ENCODE results near the gene DBT. TPM values are rescaled to one million over a fixed set of nuclear protein-coding genes. Genes with fewer than 3 reads are reported as not detected.
"Not testable (repeated sequence)": the region's sequence is repeated elsewhere in the genome, so short reads cannot be mapped to it uniquely, and the experiment has no call there.

The DBT gene
- polyA plus RNA-seq, 4 donors = 19.7 to 27.6 (median 24.3) TPM

DNA sequence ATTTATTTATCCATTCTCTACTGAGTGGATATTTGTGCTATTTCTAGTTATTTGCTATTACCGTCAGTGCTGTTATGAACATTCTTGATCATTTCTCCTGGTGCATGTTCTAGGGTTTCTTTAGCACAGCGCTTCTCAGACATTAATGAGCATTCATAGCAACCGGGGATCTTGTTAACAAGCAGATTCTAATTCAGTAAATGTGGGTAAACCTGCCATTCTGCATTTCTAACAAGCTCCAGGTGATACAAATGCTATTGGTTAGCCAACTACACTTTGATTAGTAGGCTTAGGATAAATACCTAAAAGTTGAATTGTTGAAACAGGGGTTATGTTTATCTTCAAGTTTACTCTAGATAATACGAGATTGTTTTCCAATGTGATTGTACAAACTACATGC lies 3.3 kb upstream of the DBT start:
- DNase-seq (ENCODE audit: low read depth in 4 of 4, low spot score in 2 of 4) = no peak

DNA sequence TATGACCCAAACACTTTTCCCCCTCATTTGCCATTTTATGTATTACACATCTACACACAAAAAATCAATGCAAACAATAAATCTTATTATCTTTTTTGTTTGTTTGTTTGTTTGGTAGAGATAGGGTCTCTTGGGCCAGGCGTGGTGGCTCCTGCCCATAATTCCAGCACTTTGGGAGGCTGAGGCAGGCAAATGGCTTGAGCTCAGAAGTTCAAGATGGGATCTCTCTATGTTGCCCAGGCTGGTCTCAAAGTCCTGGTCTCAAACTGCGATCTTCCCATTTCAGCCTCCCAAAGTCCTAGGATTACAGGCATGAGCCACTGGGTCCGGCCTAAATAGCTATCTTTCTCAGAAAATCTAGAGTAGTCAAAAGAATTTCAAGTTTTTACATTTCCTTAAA lies 1.2 kb upstream of the DBT start:
- no peak for DNase-seq (ENCODE audit: low read depth in 4 of 4, low spot score in 2 of 4)

DNA sequence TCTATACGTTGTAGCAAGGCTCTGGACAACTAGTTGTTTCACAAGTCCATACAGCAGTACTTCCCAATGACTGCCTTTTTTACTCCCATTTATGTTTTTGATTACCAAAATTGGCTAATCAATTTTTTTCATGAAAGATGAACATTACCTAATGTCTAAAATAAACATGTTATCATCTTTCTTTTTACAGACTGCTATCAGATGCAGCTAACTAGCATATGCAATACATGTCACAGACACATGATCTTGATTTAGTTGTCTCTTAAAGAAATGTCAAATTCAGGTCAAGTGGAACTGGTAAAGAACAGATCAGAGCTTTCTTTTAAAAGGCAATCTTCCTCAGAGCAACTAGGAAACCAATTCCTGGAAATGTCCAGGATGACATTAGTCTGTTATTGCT lies 630 bp upstream of the DBT start:
- DNase-seq (ENCODE audit: low read depth in 4 of 4, low spot score in 2 of 4) = peak in 1 of 4 donors; percentile 3

DNA sequence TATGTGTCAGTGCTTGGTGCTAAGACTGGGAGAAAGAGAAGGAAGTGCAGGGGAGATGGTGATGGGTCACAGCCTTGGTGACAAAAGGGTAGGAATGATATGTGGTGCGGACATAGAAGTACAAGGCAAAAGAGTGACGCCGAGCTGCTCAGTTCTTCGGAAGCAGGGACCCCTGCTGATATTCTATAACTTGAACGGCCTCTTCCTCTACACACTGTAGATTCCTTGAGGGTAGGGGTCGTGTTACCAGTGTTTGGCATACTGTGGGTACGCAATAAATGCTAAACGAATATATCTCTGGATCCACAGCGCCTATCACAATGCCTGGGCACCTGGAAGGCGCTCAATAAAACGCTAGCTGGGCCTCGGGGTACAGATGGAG lies 488 bp downstream of the DBT start:
- no peak for DNase-seq (ENCODE audit: low read depth in 4 of 4, low spot score in 2 of 4)

DNA sequence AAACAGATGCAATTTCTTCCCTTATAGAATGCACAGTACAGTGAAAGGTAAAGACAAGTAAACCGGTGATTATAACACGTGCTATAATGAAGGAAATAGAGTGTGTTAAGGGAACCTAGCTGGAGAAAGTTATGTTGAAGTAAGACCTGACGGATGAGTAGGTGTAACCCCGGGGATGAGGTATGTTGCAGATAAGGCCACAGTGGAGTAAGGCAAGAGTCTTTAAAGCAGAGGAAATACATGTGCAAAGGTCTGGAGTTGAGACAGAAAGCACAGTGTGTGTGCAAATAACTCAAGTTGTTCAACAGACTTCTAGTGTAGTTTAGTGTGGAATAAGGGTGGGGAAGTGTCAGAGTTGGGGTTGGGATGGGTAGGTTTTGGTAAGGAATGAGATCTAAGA lies 2.9 kb downstream of the DBT start:
- no peak for DNase-seq (ENCODE audit: low read depth in 4 of 4, low spot score in 2 of 4)

DNA sequence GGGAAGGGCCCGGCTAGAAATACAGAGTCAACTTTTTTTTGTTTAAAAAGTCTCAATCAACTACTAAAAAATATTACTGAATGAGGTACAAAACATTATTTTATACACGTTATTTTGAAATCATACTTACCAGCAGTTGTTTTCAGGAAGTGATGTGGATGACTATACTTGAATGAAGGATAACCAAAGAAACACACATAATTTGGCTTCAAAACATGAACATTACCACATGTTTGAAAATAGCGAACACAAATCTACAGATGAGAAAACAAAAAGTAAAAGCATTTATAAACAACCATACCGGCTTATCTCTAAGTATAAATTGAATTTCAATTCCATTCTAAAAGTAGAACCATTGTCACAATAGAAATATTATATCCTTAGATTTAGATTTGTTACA lies 9.0 kb downstream of the DBT start:
- DNase-seq (ENCODE audit: low read depth in 4 of 4, low spot score in 2 of 4) = no peak

DNA sequence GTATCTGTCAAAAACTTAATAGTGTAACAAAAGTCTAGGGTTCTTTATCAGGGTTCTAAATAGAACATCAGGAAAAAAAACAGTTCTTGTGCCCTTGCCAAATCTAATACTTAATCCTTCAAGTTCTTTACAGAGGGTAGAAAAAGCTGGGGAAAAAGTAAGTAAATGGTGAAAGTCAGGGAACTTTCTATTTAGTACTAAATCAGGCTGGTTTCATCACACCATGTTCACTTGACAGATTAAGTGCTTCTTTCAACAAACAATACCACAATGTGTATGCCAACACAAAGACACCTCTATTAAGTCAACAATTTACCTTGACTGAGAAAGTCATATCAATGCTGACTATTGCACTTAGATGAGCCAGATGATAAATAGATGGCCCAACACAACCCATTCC lies 9.7 kb downstream of the DBT start:
- DNase-seq (ENCODE audit: low read depth in 4 of 4, low spot score in 2 of 4) = no peak

DNA sequence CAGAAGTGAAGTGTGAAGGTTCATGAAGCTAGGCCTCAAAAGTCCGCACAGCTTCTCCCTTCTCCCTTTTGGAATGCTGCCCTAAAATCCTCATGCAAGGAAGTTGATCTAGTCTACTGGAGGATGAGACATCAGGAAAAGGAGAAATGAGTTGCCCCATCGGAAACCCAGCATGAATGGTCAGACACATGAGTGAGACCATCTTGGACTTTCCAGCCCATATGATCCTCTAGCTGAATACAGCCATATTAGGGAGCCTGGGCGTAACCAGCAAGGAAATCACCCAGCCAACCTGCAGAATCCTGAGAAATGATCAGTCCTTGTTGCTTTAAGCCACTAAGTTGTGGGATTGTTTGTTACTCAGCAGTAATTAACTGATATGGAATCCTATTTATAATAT lies 12.5 kb downstream of the DBT start:
- no peak for DNase-seq (ENCODE audit: low read depth in 4 of 4, low spot score in 2 of 4)

DNA sequence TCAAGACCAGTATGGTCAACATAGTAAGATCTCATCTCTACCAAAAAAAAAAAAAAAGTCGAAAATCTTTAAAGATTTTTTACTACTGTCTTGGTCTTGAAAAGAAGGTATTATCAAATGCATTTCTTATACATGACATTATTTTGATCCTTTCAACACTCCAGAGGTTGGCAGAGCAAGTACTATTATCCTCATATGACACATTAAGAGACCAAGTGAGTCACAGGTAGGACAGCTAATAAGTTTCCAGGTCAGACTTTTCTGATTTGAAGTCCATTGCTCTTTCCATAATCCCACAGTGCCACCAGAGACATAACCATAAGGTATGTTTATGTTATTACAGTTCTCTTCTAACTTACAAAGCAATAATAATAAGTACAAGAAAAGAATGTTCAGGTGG lies 15.2 kb downstream of the DBT start:
- DNase-seq (ENCODE audit: low read depth in 4 of 4, low spot score in 2 of 4) = no peak

DNA sequence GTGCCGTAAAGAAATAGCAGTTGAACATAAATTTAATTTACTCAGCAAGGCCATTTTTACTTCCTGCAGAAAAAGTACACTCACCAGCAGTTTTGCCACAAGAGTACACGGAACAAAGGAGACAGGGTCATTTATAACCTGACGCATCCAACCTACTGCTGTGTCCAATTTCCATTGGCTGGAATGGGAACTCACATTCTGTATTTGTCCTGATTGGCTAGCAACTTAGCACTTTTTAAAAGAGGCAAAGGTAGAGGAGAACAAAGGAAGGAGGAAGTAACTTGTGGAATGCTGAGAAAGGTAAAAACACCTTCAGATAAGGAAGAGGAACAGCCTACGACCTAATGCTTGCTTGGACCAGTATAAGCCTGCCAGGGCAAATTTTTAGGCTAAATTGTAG lies 16.1 kb downstream of the DBT start:
- not testable (repeated sequence) for DNase-seq (ENCODE audit: low read depth in 4 of 4, low spot score in 2 of 4)

DNA sequence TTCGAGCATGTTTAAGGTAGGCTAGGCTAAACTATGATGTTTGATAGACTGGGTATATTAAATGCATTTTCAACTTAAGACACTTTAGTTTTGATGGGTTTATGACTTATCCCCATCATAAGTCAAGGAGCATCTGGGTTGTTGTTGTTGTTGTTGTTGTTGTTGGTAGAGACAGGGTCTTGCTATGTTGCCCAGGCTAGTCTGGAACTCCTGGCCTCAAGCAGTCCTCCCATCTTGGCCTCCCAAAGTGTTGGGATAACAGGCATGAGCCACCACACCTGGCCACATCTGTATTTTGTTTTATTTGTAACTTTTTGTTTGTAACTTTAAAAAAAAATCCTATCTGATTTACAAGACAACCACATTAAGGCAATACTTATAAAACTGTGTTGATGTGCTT lies 17.5 kb downstream of the DBT start:
- DNase-seq (ENCODE audit: low read depth in 4 of 4, low spot score in 2 of 4) = no peak

DNA sequence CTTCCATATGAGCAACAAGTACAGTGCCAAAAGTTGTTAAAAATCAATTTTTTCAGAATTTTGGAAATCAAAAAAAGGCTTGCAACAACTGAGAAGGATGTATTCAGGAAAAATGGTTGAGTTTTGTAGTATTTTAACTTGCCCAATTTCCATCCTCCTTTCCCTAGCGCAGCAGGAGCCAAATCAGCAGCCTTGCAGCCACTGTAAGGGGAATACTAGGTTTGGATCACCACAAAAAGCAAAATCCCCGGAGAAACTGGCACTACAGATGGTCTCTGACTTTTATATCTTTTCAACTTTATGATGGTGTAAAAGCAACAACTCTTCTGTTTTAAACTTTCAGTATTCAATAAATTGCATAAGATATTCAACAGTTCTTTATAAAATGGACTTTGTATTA lies 17.9 kb downstream of the DBT start:
- no peak for DNase-seq (ENCODE audit: low read depth in 4 of 4, low spot score in 2 of 4)

DNA sequence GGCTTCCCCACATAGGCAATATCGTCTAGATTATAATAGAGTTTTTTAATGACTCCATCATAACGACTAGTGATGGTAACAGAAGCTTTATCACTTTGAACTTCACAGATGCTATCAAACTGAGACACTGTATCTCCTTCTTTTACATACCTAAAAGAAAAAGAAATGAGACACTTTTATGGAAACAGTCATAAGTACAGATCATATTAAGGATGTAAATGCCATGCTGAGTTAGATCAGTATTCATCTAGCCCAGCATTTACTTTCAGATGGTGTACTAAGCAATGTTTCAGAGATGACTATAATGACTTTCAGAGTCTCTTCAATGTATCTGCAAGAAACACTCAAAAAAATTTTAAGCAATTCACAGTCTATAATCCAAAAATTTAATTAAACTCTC lies 18.9 kb downstream of the DBT start:
- no peak for DNase-seq (ENCODE audit: low read depth in 4 of 4, low spot score in 2 of 4)

DNA sequence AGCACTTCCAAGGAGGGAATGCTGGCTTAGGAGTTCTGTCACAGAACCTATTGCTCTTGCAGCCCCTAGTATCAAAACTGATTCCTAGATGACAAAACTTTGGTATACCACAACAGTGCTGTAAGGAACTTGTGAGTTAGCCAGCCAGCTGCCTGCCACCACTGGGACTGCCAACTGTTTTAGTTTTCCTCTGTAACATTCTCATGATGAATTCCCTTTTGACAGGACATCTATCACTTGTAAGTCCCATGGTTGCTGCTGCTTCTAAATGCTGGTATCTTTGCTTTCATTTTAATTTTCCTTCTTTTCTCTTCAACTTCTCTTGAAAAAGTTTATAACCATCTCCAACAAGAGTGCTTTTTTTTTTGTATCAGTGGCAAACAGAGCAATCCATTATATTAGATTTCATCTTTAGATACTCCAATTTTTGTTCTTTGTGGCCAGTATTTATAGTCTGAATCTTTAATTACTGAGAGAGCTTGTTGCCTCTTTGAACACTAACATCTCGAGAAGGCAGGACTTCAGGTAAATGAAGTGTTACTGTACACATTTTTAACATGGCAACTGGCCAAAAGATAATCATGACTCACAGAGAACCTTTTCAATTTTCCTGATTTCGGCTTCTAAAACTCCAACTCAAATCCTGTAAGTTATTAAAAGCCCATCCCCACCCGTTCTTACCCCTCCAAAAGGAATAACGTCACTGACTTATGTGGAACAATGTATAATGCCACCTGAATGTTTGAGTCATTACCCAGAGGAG lies 19.8 kb downstream of the DBT start:
- no peak for DNase-seq (ENCODE audit: low read depth in 4 of 4, low spot score in 2 of 4)

DNA sequence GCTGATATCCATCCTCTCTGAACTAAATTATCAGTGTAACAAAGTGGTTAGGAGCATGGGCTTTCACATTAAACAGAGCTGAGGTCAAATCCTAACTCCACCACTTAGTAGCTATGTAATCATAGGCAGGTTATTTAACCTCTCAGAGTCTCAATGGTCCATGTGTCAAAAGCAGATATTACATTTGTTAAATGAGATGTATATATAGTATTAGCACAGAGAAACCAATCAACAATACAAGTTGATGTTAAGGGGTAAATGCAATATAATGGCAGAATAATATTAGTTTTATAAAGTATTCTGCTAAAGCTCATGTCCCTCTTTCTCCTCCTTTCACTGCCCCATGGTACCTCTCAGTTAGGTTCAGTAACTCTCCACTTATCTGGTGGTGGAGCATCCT lies 27.2 kb downstream of the DBT start:
- no peak for DNase-seq (ENCODE audit: low read depth in 4 of 4, low spot score in 2 of 4)

DNA sequence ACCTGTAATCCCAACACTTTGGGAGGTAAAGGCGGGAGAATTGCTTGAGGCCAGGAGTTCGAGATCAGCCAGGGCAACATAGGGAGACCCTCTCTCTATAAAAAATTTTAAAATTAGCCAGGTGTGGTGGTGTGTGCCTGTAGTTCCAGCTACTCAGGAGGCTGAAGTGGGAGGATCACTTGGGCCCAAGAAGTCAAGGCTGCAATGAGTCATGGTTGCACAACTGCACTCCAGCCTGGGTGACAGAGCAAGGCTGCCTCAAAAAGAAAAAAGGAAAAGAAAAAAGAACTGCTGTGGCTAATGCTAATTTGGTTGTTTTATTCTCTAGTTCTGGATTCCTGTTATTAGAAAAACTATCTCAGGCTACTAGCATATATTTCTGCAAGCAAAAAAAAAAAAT lies 29.8 kb downstream of the DBT start:
- no peak for DNase-seq (ENCODE audit: low read depth in 4 of 4, low spot score in 2 of 4)

DNA sequence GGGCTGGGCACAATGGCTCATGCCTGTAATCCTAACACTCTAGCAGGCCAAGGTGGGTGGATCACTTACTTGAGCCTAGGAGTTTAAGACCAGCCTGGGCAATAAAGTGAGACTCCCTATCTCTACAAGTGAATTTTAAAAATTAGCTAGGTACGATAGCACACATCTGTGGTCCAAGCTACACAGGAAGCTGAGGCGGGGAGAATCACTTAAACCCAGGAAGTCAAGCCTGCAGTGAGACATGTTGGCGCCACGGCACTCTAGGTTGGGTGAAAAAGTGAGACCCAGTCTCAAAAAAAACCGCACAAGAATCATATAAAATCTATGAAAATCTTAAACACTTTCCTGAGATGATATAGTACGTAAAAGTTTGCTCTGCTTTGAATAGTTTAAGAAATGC lies 30.2 kb downstream of the DBT start:
- DNase-seq (ENCODE audit: low read depth in 4 of 4, low spot score in 2 of 4) = no peak

DNA sequence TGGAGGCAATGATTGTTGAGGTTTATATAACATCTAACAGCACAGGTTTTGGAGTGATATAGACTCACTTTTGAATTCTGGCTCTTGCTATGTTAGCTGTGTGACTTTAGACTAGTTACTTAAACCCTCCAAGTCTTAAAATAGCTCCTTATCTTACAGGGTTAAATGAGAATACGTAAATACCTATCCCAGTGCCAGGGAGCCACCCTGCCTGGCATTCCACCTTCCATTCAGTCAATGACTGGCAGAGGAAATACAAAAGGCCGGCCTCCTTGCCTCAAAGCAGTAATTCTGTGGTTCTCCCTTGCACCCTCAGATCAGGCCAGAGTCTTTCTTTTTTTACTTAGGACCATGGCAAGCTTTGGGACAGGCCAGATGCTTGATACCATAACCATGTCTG lies 31.8 kb downstream of the DBT start:
- DNase-seq (ENCODE audit: low read depth in 4 of 4, low spot score in 2 of 4) = no peak

DNA sequence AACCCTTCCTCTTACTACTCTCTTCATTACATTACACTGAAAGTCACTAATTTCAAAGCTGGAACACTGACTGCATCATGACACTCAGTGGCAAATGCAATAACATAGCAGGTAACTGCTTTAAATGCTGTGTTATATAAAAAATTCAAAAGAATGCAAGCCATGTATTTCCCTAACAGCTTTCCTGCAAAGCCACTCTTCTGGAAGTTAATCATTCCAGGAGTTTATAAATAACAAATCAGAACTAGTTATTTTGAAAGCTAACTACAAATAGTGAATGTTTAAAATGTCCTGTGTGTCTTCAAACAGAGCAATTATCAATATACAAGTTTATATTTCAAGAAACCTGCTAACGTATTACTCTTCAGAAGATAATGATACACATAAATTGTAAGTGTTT lies 34.5 kb downstream of the DBT start:
- DNase-seq (ENCODE audit: low read depth in 4 of 4, low spot score in 2 of 4) = no peak

DNA sequence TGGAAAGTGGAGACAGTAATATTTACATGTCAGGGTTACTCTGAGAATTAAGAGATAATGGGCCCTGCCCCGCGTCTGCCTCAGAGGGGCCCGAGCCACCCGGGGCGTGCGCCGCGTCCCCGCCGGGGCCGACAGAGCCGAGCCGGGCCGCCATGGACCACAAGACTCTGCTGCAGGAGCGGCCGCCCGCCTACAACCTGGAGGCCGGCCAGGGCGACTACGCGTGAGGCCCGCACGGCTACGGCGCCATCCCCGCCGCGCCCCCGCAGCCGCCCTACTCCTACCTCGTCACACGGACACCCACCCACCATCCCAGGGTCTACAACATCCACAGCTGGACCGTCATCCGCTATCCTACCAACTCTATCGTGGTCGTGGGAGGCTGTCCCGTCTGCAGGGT lies 36.5 kb downstream of the DBT start:
- no peak for DNase-seq (ENCODE audit: low read depth in 4 of 4, low spot score in 2 of 4)

DNA sequence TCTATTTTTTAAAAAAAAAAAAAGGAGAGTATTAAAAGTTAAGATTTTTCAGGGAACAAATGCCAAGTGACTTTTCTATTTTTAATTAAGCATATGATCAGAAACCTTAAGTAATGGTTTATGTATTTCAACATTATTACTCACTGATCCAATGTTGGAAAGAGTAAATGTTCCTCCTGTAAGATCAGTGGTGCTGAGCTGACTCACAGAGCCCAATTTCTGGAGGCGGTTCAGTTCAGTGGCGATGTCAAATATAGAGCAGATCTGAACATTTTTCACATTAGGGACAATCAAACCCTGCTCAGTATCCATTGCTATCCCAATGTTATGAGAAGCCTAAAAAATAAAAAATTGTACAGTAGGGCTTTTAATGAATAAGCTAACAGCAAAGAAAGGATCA lies 43.3 kb downstream of the DBT start:
- DNase-seq (ENCODE audit: low read depth in 4 of 4, low spot score in 2 of 4) = no peak

DNA sequence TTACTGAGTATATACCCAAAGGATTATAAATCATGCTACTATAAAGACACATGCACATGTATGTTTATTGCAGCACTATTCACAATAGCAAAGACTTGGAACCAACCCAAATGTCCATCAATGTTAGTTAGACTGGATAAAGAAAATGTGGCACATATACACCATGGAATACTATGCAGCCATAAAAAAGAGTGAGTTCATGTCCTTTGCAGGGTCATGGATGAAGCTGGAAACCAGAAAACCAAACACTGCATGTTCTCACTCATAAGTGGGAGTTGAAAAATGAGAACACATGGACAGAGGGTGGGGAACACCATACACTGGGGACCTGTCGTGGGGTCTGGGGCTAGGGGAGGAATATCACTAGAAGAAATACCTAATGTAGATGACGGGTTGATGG lies 44.0 kb downstream of the DBT start:
- DNase-seq (ENCODE audit: low read depth in 4 of 4, low spot score in 2 of 4) = not testable (repeated sequence)

DNA sequence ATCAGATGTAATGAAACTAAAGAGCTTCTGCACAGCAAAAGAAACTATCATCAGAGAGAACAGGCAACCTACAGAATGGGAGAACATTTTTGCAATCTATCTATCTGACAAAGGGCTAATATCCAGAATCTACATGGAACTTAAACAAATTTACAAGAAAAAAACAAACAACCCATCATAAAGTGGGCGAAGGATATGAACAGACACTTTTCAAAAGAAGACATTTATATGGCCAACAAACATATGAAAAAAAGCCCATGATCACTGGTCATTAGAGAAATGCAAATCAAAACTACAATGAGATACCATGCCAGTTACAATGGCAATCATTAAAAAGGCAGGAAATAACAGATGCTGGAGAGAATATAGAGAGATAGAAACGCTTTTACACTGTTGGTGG lies 44.5 kb downstream of the DBT start:
- DNase-seq (ENCODE audit: low read depth in 4 of 4, low spot score in 2 of 4) = not testable (repeated sequence)

All from left renal cortex interstitium (tissue), 4 donors.